Nephron progenitor cell (in vitro differentiated cells): ENCODE data around the gene SEMA6A.

Experiments used
- DNase-seq: peaks from one replicate; pipeline ENCODE4 v3.0.0; 2021
- H3K27ac Mint-ChIP-seq: 2 replicates; pipeline ENCODE4 v1.8.0; 2021; ENCODE audit warnings: mild to moderate bottlenecking, moderate library complexity, mixed read lengths
- H3K27me3 Mint-ChIP-seq: 2 replicates; pipeline ENCODE4 v1.8.0; 2021; ENCODE audit warnings: mild to moderate bottlenecking, low read depth, mixed read lengths; ENCODE audit not compliant: poor library complexity
- H3K36me3 Mint-ChIP-seq: 2 replicates; pipeline ENCODE4 v1.8.0; 2021; ENCODE audit warnings: low read depth, mixed read lengths
- H3K4me1 Mint-ChIP-seq: 2 replicates; pipeline ENCODE4 v1.8.0; 2021; ENCODE audit warnings: mixed read lengths
- H3K4me3 Mint-ChIP-seq: 2 replicates; pipeline ENCODE4 v1.8.0; 2021; ENCODE audit warnings: mild to moderate bottlenecking, moderate library complexity, mixed read lengths
- H3K9me3 Mint-ChIP-seq: 2 replicates; pipeline ENCODE4 v1.8.0; 2021; ENCODE audit warnings: mild to moderate bottlenecking, moderate library complexity, mixed read lengths
- TF ChIP-seq, protein P1 (sequence below): fragments of 200-600 bp; sonication (generic); IDR thresholded peaks from 2 replicates; pipeline ENCODE4 v1.5.0; 2021; ENCODE audit warnings: antibody characterized with exemption

Gene SEMA6A

DNA sequence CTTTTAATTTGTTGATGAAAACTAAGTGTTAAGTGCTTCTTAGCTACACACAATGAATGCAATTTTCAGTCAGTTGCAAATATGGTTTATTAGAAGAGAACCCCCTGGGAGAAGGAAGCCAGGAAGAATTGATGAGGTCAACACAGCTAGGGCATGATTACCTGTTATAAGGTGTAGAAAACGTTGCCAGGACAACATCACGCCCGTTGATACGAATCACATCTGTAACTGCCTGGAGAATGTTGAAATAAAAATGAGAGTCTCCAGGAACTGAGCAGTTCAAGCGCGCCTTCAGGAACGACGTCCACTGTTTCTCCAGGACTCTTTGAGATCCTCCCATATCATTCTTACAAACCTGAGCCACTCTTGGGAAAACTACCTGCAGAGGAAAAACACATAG is 88.0 kb downstream of the SEMA6A start:
- TF ChIP-seq, protein P1, sequence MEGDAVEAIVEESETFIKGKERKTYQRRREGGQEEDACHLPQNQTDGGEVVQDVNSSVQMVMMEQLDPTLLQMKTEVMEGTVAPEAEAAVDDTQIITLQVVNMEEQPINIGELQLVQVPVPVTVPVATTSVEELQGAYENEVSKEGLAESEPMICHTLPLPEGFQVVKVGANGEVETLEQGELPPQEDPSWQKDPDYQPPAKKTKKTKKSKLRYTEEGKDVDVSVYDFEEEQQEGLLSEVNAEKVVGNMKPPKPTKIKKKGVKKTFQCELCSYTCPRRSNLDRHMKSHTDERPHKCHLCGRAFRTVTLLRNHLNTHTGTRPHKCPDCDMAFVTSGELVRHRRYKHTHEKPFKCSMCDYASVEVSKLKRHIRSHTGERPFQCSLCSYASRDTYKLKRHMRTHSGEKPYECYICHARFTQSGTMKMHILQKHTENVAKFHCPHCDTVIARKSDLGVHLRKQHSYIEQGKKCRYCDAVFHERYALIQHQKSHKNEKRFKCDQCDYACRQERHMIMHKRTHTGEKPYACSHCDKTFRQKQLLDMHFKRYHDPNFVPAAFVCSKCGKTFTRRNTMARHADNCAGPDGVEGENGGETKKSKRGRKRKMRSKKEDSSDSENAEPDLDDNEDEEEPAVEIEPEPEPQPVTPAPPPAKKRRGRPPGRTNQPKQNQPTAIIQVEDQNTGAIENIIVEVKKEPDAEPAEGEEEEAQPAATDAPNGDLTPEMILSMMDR: no peak
- Mint-ChIP-seq H3K27ac (peak overlapping the region; percentile 52), H3K27me3 (no peaks in the 10 kb centered on the region), H3K9me3 (no peaks in the 10 kb centered on the region), H3K36me3 (peaks cover 95% of the 10 kb centered on the region), H3K4me3 (no peak overlapping the region), H3K4me1 (peaks cover 33% of the 10 kb centered on the region)
- DNase-seq: no peak

DNA sequence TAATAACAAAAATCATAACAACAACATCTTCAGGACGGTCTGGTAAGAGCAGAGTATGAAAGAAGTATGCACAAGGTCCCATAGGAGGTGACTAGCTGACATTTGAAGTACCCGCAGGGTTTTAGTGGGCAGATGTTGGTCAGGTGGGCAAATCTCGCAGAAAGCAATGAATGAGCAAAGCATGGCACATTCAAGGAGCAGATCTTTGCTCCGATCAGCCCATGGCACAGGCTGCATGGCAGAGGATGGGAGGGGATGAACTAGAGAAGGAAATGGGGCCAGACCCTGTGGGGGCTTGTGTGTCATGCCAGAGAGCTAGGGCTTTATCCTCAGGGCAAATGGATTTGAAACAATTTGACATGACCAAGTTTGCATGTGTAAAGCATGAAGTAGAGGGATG is 90.0 kb downstream of the SEMA6A start:
- no peak overlapping the region for H3K4me3 Mint-ChIP-seq
- no peak for DNase-seq
- H3K27ac Mint-ChIP-seq: no peak overlapping the region
- peaks cover 19% of the 10 kb centered on the region for H3K4me1 Mint-ChIP-seq
- H3K36me3 Mint-ChIP-seq: peaks cover 95% of the 10 kb centered on the region
- H3K27me3 Mint-ChIP-seq: no peaks in the 10 kb centered on the region
- TF ChIP-seq, protein P1: no peak
- H3K9me3 Mint-ChIP-seq: no peaks in the 10 kb centered on the region

DNA sequence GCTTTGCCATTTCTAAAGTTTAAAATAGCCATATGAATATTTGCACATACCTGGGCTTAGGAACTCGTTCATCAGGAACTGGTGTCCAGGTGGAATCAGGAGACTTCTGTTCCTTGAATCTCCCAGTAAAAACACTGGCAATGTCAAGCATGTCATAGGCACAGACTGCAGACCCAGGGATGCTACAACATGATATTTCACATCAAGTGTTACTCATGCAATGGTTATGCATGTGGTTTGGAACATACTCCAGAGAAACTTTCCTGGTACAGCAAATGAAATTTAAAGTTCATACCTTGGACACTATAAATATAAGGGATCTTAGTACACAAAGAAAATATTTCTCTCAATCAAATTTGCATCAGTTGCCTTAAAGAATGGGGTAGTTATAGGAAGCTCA is 92.2 kb downstream of the SEMA6A start:
- Mint-ChIP-seq H3K4me1 (peaks cover 5% of the 10 kb centered on the region), H3K27ac (no peak overlapping the region), H3K9me3 (peaks cover 13% of the 10 kb centered on the region), H3K4me3 (no peak overlapping the region), H3K36me3 (peaks cover 94% of the 10 kb centered on the region), H3K27me3 (no peaks in the 10 kb centered on the region)
- no peak for DNase-seq
- TF ChIP-seq, protein P1: no peak

DNA sequence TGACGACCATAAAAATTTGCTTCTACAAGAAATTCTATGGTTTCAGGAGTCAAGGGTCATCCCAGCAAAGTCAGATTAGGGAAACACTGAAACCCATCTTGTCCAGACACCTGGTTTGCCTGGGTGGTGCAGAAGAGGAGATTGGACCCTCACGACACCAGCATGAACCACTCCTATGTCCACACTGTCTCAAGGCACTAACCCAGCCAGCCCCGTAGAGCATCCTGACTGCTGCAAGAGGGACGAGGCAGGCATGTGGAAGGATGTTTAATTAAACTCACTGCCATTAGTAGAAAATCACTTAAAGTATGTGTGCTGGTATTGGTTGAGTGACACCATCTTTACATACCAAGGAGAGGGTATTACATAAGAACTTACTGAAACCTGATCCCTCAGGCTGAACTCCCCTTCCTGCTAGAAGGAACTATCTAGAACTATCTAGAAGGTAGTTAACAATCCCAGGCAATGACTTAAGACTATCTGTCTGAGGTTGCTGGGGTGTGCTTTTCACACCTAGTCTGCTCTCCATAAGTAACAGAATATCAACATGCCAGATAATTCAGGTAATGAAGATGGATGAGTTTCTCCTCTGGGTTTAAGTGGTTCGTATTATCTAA is 93.6 kb downstream of the SEMA6A start:
- Mint-ChIP-seq H3K36me3 (peaks cover 94% of the 10 kb centered on the region), H3K4me1 (peaks cover 5% of the 10 kb centered on the region), H3K4me3 (no peak overlapping the region), H3K27me3 (no peaks in the 10 kb centered on the region), H3K27ac (peak overlapping the region; percentile 48), H3K9me3 (peaks cover 22% of the 10 kb centered on the region)
- no peak for DNase-seq
- TF ChIP-seq, protein P1: no peak

DNA sequence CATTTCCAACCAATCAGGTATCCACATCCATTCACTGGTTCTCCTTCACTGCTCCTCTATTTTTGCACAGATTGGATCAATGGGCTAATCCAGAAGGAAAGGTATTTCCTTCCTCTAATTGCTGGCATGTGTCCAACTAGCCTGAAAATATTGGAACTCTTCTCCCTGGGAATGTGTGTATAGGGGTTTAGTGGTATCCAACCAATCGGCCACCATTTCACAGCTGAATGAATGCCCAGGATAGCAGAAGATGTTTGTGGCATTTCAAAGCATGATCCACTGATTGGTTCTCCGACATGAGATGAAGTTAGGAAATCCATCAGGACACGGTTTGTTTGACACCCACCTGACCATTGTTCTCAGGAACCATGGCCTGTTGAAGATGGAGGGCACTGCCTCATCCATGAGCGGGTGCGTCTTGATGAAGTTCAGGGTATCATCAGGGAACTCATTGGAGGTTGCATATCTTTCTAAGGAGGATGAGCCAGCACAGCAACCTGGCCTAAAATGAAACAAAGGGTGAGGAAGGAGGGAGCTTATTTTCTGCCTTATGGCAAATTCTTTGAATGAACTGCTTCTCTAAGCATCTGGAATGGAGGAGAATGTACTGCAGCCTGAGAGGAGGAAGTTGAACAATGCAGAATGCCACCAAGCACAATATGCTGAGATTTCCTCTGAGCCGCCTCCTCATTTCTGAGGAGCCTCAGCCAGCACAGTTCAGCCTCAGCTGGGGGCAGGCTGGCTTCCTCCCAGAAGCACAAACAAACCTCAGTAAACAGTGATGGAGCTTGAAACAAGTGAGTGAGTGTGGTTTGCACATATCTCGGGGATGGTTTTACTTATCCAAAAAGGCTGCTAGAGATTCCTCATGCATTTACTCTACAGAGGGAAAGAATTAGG is 94.6 kb downstream of the SEMA6A start:
- TF ChIP-seq, protein P1: no peak
- peaks cover 94% of the 10 kb centered on the region for H3K36me3 Mint-ChIP-seq

More for the DNA sequence above, 94.6 kb downstream of the SEMA6A start:
- Mint-ChIP-seq H3K9me3 (peaks cover 22% of the 10 kb centered on the region), H3K27me3 (no peaks in the 10 kb centered on the region), H3K4me1 (peaks cover 5% of the 10 kb centered on the region), H3K4me3 (no peak overlapping the region), H3K27ac (peak overlapping the region; percentile 48)
- no peak for DNase-seq
